HEK293T (cell line): Measurements from ENCODE around the gene ZFYVE16.
"Not testable (repeated sequence)": the region's sequence is repeated elsewhere in the genome, so short reads cannot be mapped to it uniquely, and the experiment has no call there.

Experiments
- CTCF ChIA-PET: fragments of 350-600 bp; formaldehyde crosslinking; extraction: SDS; loops from one replicate; lab custom pipeline; 2021; ENCODE audit warnings: antibody characterized with exemption, inconsistent platforms; lab: Yijun Ruan, JAX
- POLR2A ChIA-PET: fragments of 350-600 bp; formaldehyde crosslinking; extraction: SDS; loops from one replicate; lab custom pipeline; 2020; ENCODE audit warnings: antibody characterized with exemption, inconsistent platforms; lab: Yijun Ruan, JAX
- DNase-seq: peaks from one replicate; pipeline ENCODE4 v3.0.0; 2012; ENCODE audit warnings: mixed read lengths; ENCODE audit errors: extremely low spot score
- ARNT ChIP-seq: fragments of 450-650 bp; IDR thresholded peaks from 2 replicates; pipeline ENCODE4 v1.6.1; 2017; ENCODE audit warnings: mild to moderate bottlenecking
- BHLHE40 ChIP-seq: fragments of 450-650 bp; IDR thresholded peaks from 2 replicates; pipeline ENCODE4 v1.6.1; 2016; ENCODE audit warnings: mild to moderate bottlenecking, moderate library complexity, borderline replicate concordance
- CTBP1 ChIP-seq: fragments of 450-650 bp; IDR thresholded peaks from 2 replicates; pipeline ENCODE4 v1.6.1; 2016; ENCODE audit warnings: borderline replicate concordance
- ELF4 ChIP-seq: fragments of 450-650 bp; IDR thresholded peaks from 2 replicates; pipeline ENCODE4 v1.6.1; 2017; ENCODE audit warnings: antibody characterized with exemption
- FOXA1 ChIP-seq: fragments of 450-650 bp; IDR thresholded peaks from 2 replicates; pipeline ENCODE4 v1.6.1; 2016; ENCODE audit warnings: mild to moderate bottlenecking
- FOXK2 ChIP-seq: fragments of 450-650 bp; IDR thresholded peaks from 2 replicates; pipeline ENCODE4 v1.6.1; 2016; ENCODE audit warnings: mild to moderate bottlenecking
- FOXM1 ChIP-seq: fragments of 450-650 bp; IDR thresholded peaks from 2 replicates; pipeline ENCODE4 v1.6.1; 2017; ENCODE audit warnings: mild to moderate bottlenecking, borderline replicate concordance
- HDGF ChIP-seq: fragments of 450-650 bp; IDR thresholded peaks from 2 replicates; pipeline ENCODE4 v1.6.1; 2017; ENCODE audit warnings: antibody characterized with exemption, borderline replicate concordance
- L3MBTL2 ChIP-seq: fragments of 450-650 bp; conservative IDR thresholded peaks from 2 replicates; pipeline ENCODE4 v1.6.1; 2016; ENCODE audit warnings: mild to moderate bottlenecking
- LEF1 ChIP-seq: fragments of 450-650 bp; IDR thresholded peaks from 2 replicates; pipeline ENCODE4 v1.6.1; 2017; ENCODE audit warnings: mild to moderate bottlenecking, borderline replicate concordance
- NFRKB ChIP-seq: fragments of 450-650 bp; IDR thresholded peaks from 2 replicates; pipeline ENCODE4 v1.6.1; 2016; ENCODE audit warnings: mild to moderate bottlenecking, moderate library complexity
- PKNOX1 ChIP-seq: fragments of 450-650 bp; IDR thresholded peaks from 2 replicates; pipeline ENCODE4 v1.6.1; 2016
- SP1 ChIP-seq: fragments of 450-650 bp; IDR thresholded peaks from 2 replicates; pipeline ENCODE4 v1.6.1; 2017
- SUZ12 ChIP-seq: fragments of 450-650 bp; IDR thresholded peaks from 2 replicates; pipeline ENCODE4 v1.6.1; 2016; ENCODE audit warnings: mild to moderate bottlenecking
- TARDBP ChIP-seq: fragments of 450-650 bp; IDR thresholded peaks from 2 replicates; pipeline ENCODE4 v1.6.1; 2016
- ZNF384 ChIP-seq: fragments of 450-650 bp; IDR thresholded peaks from 2 replicates; pipeline ENCODE4 v1.6.1; 2016

ZFYVE16 gene

GRCh38 chr5:80439213-80439612 is 31.3 kb downstream of the ZFYVE16 start:
- CTCF ChIA-PET = no interaction called here
- POLR2A ChIA-PET = no interaction called here
- no peak for TF ChIP-seq L3MBTL2
- no peak for TF ChIP-seq ELF4
- TF ChIP-seq ARNT = no peak
- no peak for TF ChIP-seq LEF1
- TF ChIP-seq FOXK2 = no peak
- no peak for TF ChIP-seq FOXM1
- no peak for TF ChIP-seq FOXA1
- no peak for DNase-seq

- ChIA-PET CTCF (no interaction called here), POLR2A (no interaction called here)
- TF ChIP-seq LEF1 (no peak), CTBP1 (no peak), BHLHE40 (no peak), FOXM1 (no peak)
- DNase-seq = no peak
These were observed 34.9 kb downstream of the ZFYVE16 start for GRCh38 chr5:80442742-80443141.

- DNase-seq = no peak
- no peak for TF ChIP-seq SP1
- no peak for TF ChIP-seq L3MBTL2
- no peak for TF ChIP-seq SUZ12
- no peak for TF ChIP-seq FOXK2
- TF ChIP-seq NFRKB = no peak
- TF ChIP-seq CTBP1 = no peak
- TF ChIP-seq TARDBP = no peak
- POLR2A ChIA-PET = no interaction called here
- CTCF ChIA-PET = no interaction called here
These were observed 45.5 kb downstream of the ZFYVE16 start for GRCh38 chr5:80453366-80453765.

- CTCF ChIA-PET = no interaction called here
- DNase-seq = no peak
- POLR2A ChIA-PET = no interaction called here
- no peak for TF ChIP-seq BHLHE40
- TF ChIP-seq FOXM1 = no peak
- TF ChIP-seq PKNOX1 = no peak
- no peak for TF ChIP-seq L3MBTL2
- no peak for TF ChIP-seq HDGF
- TF ChIP-seq FOXK2 = no peak
These were observed 55.4 kb downstream of the ZFYVE16 start for GRCh38 chr5:80463269-80463668.

- ChIA-PET POLR2A (no interaction called here), CTCF (interaction anchor here (0.8 kb wide), 1 partner anchor 14 kb away, joined by 3 read pairs; no protein-coding TSS in a partner anchor)
- DNase-seq = no peak
- TF ChIP-seq BHLHE40 = no peak
These were observed 59.0 kb downstream of the ZFYVE16 start for GRCh38 chr5:80466669-80467485.

- no peak for DNase-seq
- POLR2A ChIA-PET = no interaction called here
- CTCF ChIA-PET = no interaction called here
- no peak for TF ChIP-seq LEF1
- no peak for TF ChIP-seq FOXA1
- no peak for TF ChIP-seq CTBP1
- TF ChIP-seq SUZ12 = no peak
These were observed 60.3 kb downstream of the ZFYVE16 start for GRCh38 chr5:80468131-80468530.

GRCh38 chr5:80470631-80471030 is 62.8 kb downstream of the ZFYVE16 start:
- CTCF ChIA-PET = interaction anchor here (1.4 kb wide), 1 partner anchor 11 kb away, joined by 4 read pairs; no protein-coding TSS in a partner anchor
- POLR2A ChIA-PET = not testable (repeated sequence)

GRCh38 chr5:80474929-80475328 is 67.1 kb downstream of the ZFYVE16 start:
- no peak for TF ChIP-seq FOXA1
- TF ChIP-seq SP1 = no peak
- no peak for TF ChIP-seq ARNT
- TF ChIP-seq BHLHE40 = no peak
- no peak for TF ChIP-seq ZNF384
- TF ChIP-seq L3MBTL2 = no peak
- no peak for TF ChIP-seq TARDBP
- TF ChIP-seq PKNOX1 = no peak
- no peak for TF ChIP-seq CTBP1
- no peak for TF ChIP-seq HDGF
- no peak for TF ChIP-seq FOXK2
- TF ChIP-seq LEF1 = no peak
- no peak for TF ChIP-seq ELF4
- TF ChIP-seq NFRKB = no peak
- no peak for TF ChIP-seq FOXM1
- no peak for TF ChIP-seq SUZ12
- CTCF ChIA-PET = no interaction called here
- POLR2A ChIA-PET = no interaction called here
- DNase-seq = no peak

More at GRCh38 chr5:80470631-80471030, 62.8 kb downstream of the ZFYVE16 start:
- not testable (repeated sequence) for DNase-seq
